Mucosa of stomach (tissue), 1 donor: Measurements from ENCODE around the gene ITPKB.

Experiments used
- H3K27me3 ChIP-seq: one replicate; pipeline ENCODE4 v1.7.0; 2013; ENCODE audit warnings: mild to moderate bottlenecking, low read length; ENCODE audit not compliant: control insufficient read depth, insufficient read depth
- H3K36me3 ChIP-seq: one replicate; pipeline ENCODE4 v1.7.0; 2013; ENCODE audit warnings: low read length; ENCODE audit not compliant: control insufficient read depth, insufficient read depth
- H3K4me1 ChIP-seq: one replicate; pipeline ENCODE4 v1.7.0; 2013; ENCODE audit warnings: mild to moderate bottlenecking, low read length; ENCODE audit not compliant: control insufficient read depth, insufficient read depth
- H3K4me3 ChIP-seq: one replicate; pipeline ENCODE4 v1.7.0; 2013; ENCODE audit warnings: low read length
- H3K9ac ChIP-seq: one replicate; pipeline ENCODE4 v1.7.0; 2013; ENCODE audit warnings: mild to moderate bottlenecking, low read length, moderate library complexity
- H3K9me3 ChIP-seq: one replicate; pipeline ENCODE4 v1.7.0; 2013; ENCODE audit warnings: mild to moderate bottlenecking, low read length, moderate library complexity; ENCODE audit not compliant: control insufficient read depth
- donor health status: Pancreatic carcinoma.

The ITPKB gene

DNA sequence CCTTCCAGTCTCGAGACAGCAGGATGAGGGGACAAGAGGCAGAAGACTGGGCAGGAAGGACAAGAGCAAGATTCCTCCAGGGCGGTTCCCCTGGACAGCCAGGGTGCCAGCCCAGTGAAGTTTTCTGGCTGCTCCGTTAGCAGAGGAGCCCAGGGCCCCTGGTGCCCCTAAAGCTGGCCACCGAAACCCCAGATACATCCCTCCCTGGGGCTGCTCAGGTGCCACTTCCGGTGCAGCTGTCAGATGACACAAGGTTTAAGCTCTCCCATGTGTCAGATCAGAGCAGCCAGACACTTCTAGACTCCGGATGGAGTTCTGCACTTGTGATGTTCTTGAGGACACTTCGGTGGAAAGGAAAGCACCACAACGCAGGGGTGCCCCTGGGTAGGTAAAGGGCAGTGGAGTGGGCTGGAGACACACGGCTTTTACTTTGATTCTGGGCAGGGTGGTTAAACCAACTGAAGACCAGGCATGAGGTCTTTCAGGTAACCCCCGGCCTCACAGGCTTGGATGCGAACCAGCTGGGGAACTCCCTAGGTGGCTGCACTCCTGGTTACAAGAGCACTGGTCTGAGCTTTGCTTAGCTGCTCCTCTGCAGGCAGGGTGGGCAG lies 85.7 kb downstream of the ITPKB start:
- no peaks in the 10 kb centered on the region for H3K27me3 ChIP-seq
- H3K4me3 ChIP-seq = no peak overlapping the region
- peaks cover 18% of the 10 kb centered on the region for H3K4me1 ChIP-seq
- H3K9me3 ChIP-seq = no peaks in the 10 kb centered on the region
- H3K9ac ChIP-seq = no peak overlapping the region
- H3K36me3 ChIP-seq = no peaks in the 10 kb centered on the region

DNA sequence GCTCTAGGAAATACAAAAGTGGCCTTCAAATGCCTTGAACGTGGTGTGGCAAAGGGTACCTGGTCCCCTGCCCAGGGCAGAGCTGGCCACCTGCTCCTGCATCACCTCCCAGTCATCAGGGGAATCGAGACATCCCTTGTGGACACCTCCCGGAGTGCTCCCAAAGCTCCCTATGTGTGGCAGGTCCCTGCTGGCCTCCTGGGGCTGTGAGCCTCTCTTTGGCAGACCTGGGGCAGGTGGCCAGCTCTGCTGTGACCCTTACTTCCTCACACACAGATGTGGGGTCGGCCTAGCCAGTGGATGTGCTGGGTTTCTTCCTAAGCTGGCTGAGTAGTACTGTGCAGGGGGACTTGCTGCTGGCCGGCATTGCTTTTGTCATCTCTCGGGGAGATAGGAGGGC lies 86.5 kb downstream of the ITPKB start:
- H3K9me3 ChIP-seq = no peaks in the 10 kb centered on the region
- no peaks in the 10 kb centered on the region for H3K27me3 ChIP-seq
- H3K36me3 ChIP-seq = peaks cover 3% of the 10 kb centered on the region
- H3K4me1 ChIP-seq = peaks cover 18% of the 10 kb centered on the region
- no peak overlapping the region for H3K9ac ChIP-seq
- H3K4me3 ChIP-seq = no peak overlapping the region

DNA sequence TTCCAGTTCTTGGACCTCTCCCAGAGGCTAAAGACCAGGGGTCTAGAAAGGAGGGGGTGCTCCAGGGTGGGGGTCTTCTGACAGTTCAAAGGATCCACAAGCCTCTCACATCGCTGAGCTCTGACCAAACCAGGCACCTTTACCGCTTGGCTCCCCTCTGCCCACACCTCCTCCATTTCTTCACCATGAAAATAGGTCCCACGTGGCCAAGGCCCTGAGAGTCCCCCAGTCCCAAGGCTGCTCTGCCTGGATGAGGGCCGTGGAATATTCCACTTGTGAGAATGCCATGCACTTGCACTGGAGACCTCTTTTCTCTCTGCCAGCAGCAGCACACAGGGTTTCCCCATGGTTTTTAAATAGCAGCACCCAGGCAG lies 87.4 kb downstream of the ITPKB start:
- Histone ChIP-seq H3K9ac (no peak overlapping the region), H3K4me3 (no peak overlapping the region), H3K9me3 (no peaks in the 10 kb centered on the region), H3K36me3 (peaks cover 6% of the 10 kb centered on the region), H3K27me3 (no peaks in the 10 kb centered on the region), H3K4me1 (peaks cover 10% of the 10 kb centered on the region)

DNA sequence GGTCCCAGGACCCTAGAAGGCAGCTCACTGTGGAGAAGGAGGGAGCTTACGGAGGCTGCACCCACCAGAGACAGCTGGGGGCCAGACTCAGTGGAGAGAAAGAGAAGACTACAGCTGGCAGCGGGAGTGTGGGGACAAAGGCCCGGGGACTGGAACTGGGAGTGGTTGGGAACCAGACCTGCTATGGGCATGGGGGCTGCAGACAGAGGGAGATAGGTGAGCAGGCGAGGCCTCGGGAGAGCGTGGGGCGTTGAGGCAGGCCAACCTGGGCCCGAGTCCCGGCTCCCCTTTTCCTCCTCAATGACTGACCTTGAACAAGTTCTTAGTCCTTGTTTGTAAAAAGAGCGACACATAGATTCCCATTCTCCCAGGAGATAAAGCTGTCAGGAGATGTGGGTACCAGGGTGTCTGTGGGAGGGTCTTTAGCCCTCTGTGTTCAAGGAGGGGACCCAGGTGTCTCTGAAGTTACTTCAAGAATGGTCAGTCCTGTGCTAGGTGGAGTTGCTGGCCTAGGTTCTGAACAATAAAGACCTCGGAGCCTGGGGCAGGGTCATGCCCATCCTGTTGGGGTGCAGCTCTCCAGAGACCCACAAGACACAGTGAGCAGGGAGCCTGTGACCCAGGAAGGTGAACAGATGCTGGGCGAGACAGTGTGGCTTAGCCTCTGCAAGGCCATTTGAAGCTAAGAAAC lies 87.9 kb downstream of the ITPKB start:
- Histone ChIP-seq H3K4me3 (no peak overlapping the region), H3K36me3 (peaks cover 6% of the 10 kb centered on the region), H3K9ac (no peak overlapping the region), H3K4me1 (peaks cover 5% of the 10 kb centered on the region), H3K27me3 (no peaks in the 10 kb centered on the region), H3K9me3 (no peaks in the 10 kb centered on the region)

DNA sequence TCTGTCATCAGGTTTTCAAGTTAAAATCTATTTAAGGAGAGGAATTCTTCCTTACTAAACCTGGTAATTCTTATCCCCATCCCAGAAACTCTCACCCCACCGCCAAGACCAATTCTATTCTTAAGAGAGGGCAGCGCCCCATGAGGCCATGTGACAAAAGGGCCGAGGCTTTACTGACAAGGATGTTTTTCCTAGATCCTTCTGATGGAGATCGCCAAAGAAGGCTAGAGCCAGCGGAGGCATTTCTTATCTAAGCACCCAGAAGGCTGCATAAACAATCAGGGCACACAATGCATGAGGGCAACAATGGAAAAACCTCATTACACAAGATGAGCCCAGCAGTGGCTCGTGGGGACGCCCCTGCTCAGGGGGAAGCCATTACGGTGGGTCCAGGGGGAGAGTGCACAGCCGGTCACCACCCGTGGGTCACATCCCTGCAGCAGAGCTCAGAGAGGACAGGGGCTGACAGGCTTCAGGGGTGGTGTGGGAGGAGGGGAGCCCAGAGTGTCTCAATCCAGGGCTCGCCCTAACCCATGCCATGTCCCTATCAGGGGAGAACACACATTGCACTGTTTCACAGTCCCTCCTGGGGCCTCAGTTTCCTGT lies 88.7 kb downstream of the ITPKB start:
- H3K27me3 ChIP-seq = no peaks in the 10 kb centered on the region
- H3K4me3 ChIP-seq = no peak overlapping the region
- no peaks in the 10 kb centered on the region for H3K9me3 ChIP-seq
- peaks cover 6% of the 10 kb centered on the region for H3K36me3 ChIP-seq
- H3K4me1 ChIP-seq = no peaks in the 10 kb centered on the region
- H3K9ac ChIP-seq = no peak overlapping the region

DNA sequence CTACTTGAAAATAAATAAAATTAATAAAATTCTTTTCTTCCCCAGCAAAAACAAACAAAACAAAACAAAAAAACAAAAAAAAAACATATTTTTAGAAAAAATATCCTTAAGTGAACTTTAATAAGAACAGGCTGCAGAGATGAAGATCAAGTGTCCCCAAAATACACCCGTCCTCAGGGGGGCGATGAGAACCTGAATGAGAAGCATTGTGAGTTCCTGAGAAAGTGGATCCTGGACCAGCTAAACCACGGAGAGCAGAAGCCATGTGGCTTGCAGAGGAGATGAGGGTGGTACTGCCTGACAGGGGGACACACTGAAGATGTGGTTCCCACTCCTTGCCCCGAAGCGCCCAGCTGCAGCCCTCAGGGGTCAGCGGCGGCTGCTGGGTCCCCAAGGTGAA lies 89.3 kb downstream of the ITPKB start:
- H3K36me3 ChIP-seq = peaks cover 6% of the 10 kb centered on the region
- H3K4me3 ChIP-seq = no peak overlapping the region
- H3K4me1 ChIP-seq = no peaks in the 10 kb centered on the region
- no peaks in the 10 kb centered on the region for H3K9me3 ChIP-seq
- no peaks in the 10 kb centered on the region for H3K27me3 ChIP-seq
- H3K9ac ChIP-seq = no peak overlapping the region

DNA sequence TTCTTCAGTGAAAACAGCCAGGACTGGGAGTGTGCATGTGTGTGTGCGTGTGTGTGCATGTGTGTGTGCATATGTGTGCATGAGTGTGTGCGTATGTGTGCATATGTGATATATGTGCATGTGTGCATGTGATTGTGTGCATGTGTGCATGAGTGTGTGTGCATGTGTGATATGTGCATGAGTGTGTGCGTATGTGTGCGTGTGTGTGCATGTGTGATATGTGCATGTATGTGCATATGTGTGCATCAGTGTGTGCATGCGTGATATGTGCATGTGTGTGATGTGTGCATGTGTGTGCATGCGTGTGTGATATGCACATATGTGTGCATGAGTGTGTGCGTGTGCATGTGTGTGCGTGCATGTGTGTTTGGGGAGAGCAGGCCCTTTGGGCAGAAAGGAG lies 89.8 kb downstream of the ITPKB start:
- H3K36me3 ChIP-seq = peaks cover 6% of the 10 kb centered on the region
- H3K4me1 ChIP-seq = peaks cover 2% of the 10 kb centered on the region
- no peaks in the 10 kb centered on the region for H3K27me3 ChIP-seq
- H3K9ac ChIP-seq = no peak overlapping the region
- H3K9me3 ChIP-seq = no peaks in the 10 kb centered on the region
- H3K4me3 ChIP-seq = no peak overlapping the region

DNA sequence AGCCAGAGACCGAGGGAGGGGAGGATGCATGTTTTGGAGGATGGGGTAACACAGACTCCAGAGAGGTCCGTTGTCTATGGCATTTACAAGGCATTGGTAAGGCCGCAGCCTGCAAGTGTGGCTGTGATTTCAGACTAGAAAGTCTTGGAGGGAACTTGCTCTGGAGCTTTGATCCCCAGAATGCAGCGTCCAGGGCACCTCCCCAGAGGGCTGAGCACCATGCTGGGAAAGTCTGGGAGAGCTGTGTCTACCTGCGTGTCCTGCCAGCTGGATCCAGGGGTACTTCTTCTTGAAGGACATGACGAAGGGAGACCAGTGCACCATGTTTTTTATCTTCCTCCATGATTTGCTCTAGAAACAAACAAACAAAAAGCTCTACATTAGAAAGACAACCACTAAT lies 90.7 kb downstream of the ITPKB start:
- Histone ChIP-seq H3K27me3 (no peaks in the 10 kb centered on the region), H3K9me3 (no peaks in the 10 kb centered on the region), H3K4me1 (peaks cover 10% of the 10 kb centered on the region), H3K36me3 (peaks cover 6% of the 10 kb centered on the region), H3K4me3 (no peak overlapping the region), H3K9ac (no peak overlapping the region)

DNA sequence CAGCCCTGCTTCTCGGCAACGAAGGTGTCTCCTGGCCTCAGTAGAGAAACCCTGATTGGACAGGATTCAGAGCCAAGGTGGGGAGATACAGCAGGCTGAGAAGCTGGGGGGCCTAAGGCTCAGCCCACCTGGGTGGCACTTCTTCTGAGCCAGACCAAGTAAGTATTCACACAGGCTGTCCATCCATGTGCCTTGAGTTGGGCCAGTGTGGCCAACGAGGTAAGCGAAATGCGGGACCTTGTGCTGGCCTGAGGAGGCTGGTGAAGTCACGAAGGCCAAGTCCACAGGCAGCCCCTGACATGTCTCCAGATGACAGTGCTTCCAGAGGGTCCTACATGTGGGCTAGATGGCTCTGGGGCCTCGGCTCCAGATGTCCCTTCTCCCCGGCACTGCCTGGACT lies 91.4 kb downstream of the ITPKB start:
- no peaks in the 10 kb centered on the region for H3K27me3 ChIP-seq
- H3K9ac ChIP-seq = no peak overlapping the region
- peaks cover 6% of the 10 kb centered on the region for H3K36me3 ChIP-seq
- peaks cover 17% of the 10 kb centered on the region for H3K4me1 ChIP-seq
- no peak overlapping the region for H3K4me3 ChIP-seq
- H3K9me3 ChIP-seq = no peaks in the 10 kb centered on the region

DNA sequence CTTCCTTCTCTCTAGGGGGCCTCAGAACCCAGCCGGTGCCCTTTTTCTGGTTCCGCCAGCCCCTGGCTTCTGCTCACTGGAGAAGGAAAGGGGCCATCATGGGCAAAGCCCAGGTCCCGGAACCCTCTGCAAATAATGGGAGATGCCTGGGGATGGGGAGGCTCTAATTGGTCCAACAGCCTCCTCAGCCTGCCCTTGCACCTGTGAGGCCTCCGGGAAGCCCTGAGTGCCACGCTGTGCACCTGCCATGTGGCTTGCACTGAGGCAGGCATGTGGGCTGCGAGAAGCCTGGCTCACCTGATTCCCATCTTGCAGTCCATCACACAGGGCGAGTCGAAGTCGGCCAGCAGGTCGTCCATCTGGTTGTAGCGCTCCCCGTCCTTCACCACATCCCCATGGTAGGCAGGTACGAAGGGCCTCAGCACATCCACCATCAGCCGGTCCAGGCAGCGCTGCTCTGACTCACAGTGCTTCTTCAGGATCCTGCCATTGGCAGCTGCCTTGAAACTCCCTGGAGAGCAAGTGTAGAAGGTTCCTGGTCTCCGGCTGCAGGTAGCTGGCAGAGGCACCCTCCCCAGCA lies 92.1 kb downstream of the ITPKB start:
- Histone ChIP-seq H3K9ac (no peak overlapping the region), H3K36me3 (peaks cover 6% of the 10 kb centered on the region), H3K27me3 (no peaks in the 10 kb centered on the region), H3K4me1 (peaks cover 18% of the 10 kb centered on the region), H3K9me3 (no peaks in the 10 kb centered on the region), H3K4me3 (no peak overlapping the region)

DNA sequence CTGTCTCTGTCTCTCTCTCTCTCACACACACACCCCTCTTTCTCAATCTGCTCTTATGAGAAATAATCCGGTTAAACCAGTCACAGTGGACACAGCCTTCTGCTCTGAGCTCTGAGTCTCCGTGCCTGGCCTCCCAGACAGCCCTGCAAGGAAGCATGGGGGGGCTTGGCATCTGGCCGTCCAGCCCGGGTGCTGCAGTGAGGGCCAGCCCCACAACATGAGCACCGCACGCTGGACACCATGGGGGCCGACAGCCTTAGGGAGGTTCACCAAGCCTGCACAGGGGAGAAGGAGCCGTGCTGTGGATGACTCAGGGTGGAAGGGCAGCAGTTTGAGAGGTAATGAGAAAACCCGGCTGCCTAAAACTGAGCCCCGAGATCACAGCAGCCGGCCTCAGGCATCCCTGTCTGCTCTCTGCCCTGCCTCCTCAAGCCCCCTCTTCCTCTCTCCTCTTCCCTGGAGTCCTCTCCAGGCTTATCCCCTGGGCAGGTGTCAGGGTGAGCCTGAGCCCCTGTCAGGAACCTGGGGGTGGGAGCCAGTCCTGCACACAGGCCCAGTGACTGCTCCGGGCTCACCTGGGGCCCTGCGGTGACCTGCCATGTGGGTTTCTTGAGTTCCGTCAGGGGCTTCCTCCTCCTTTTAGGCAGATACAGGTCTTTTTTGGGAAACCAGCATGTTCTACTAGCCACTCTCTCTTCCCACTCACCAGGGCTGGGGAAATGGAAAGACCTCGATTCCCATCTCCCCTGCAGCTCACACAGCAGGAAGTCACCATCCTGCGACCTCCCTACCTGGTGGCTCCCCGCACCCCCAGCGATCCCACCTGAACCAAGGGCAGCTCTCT lies 92.8 kb downstream of the ITPKB start:
- Histone ChIP-seq H3K4me1 (peaks cover 18% of the 10 kb centered on the region), H3K9me3 (no peaks in the 10 kb centered on the region), H3K36me3 (peaks cover 6% of the 10 kb centered on the region), H3K9ac (no peak overlapping the region), H3K27me3 (no peaks in the 10 kb centered on the region), H3K4me3 (no peak overlapping the region)
